Measurements from ENCODE around the gene ZBP1.

- TF ChIP-seq CTCF (IDR thresholded peaks at IDR 0.05) (no peak), POLR2A (IDR thresholded peaks at IDR 0.05) (peak in 1 of 4 donors; percentile 24)
Measured at GRCh38 chr20:57619051-57619831, 985 bp downstream of the ZBP1 start.
